Body of pancreas (tissue), 4 donors: ENCODE results near the gene CHD6. TPM values are rescaled to one million over a fixed set of nuclear protein-coding genes. Genes with fewer than 3 reads are reported as not detected.

Experiments used
- ATAC-seq: fragments of 150-250 bp; one replicate; pipeline ENCODE4 v1.9.1; 2016
- DNase-seq, 4 donors: peaks; one replicate each; pipeline ENCODE4 v3.0.0-alpha.2; 2019
- H3K27ac ChIP-seq, 4 donors: fragments of 200-600 bp; sonication (generic); 1 replicate in 3 of 4; 2 replicates in 1 of 4; pipeline versions ENCODE4 v1.5.1 to v1.6.1; 2016 to 2019; ENCODE audit warnings: mild to moderate bottlenecking in 1 of 4, mixed read lengths in 1 of 4, moderate library complexity in 1 of 4
- H3K27me3 ChIP-seq, 2 donors: fragments of 200-600 bp; sonication (generic); one replicate each; pipeline ENCODE4 v1.6.0; 2016; ENCODE audit warnings: mild to moderate bottlenecking in 1 of 2
- H3K36me3 ChIP-seq, 2 donors: fragments of 200-600 bp; sonication (generic); replicated peaks in 1 of 2; 2 replicates each; pipeline ENCODE4 v1.5.1; 2016; ENCODE audit warnings: low read depth in 2 of 2; ENCODE audit not compliant: insufficient read depth in 1 of 2
- H3K4me1 ChIP-seq: fragments of 200-600 bp; sonication (generic); one replicate; pipeline ENCODE4 v1.6.0; 2016
- H3K4me3 ChIP-seq, 2 donors: fragments of 200-600 bp; sonication (generic); 1 replicate in 1 of 2; 2 replicates in 1 of 2; pipeline ENCODE4 v1.5.1; 2016 to 2019
- H3K9me3 ChIP-seq, 3 donors: fragments of 200-600 bp; sonication (generic); 1 replicate in 2 of 3; 2 replicates in 1 of 3; pipeline ENCODE4 v1.5.1; 2016
- CTCF ChIP-seq, 7 experiments: fragments of 450-650 bp in 4 of 7; fragments of 200-600 bp in 3 of 7; sonication (generic) in 3 of 7; IDR thresholded peaks; one replicate each; pipeline ENCODE4 v1.5.1; 2016 to 2019; ENCODE audit warnings: antibody characterized with exemption in 7 of 7
- POLR2A ChIP-seq, 3 donors: fragments of 450-650 bp; IDR thresholded peaks; one replicate each; pipeline ENCODE4 v1.6.1; 2016; ENCODE audit warnings: antibody characterized with exemption in 3 of 3, mild to moderate bottlenecking in 2 of 3
- WGBS, 2 donors: methylation state at CpG; one replicate each; pipeline ENCODE4 v1.1.5; 2017; 5-methylcytosine and 5-hydroxymethylcytosine counted together
- intact Hi-C: fragments of 100-400 bp; cut with DNase I; formaldehyde crosslinking; loops from one replicate; pipeline ENCODE4 v1.15.1; 2023
- total RNA-seq, 2 donors: library from RNA; depleted of rRNA; stranded (reverse); fragments of >200 nt; gene quantifications; one replicate each; pipeline ENCODE4 v1.1.0, GENCODE V29; 2016

The CHD6 gene
- total RNA-seq, 2 donors from 2014 or later, result 21.8 to 43.5 TPM

GRCh38 chr20:41422953-41423352 lies 195.2 kb downstream of the CHD6 start:
- Histone ChIP-seq H3K27me3 (no peaks in the 10 kb centered on the region), H3K4me3 (no peak overlapping the region), H3K36me3 (peaks cover 0 to 7% of the 10 kb centered on the region in 2 donors), H3K9me3 (no peaks in the 10 kb centered on the region), H3K27ac (no peak overlapping the region), H3K4me1 (no peaks in the 10 kb centered on the region)
- TF ChIP-seq CTCF (IDR thresholded peaks at IDR 0.05) (no peak), POLR2A (IDR thresholded peaks at IDR 0.05) (no peak)
- DNase-seq, result no peak
- intact Hi-C loops, result no loop called here
- WGBS, 2 donors, result 86% methylated on average over 2 of the region's 2 CpGs
- ATAC-seq, result no peak

DNA sequence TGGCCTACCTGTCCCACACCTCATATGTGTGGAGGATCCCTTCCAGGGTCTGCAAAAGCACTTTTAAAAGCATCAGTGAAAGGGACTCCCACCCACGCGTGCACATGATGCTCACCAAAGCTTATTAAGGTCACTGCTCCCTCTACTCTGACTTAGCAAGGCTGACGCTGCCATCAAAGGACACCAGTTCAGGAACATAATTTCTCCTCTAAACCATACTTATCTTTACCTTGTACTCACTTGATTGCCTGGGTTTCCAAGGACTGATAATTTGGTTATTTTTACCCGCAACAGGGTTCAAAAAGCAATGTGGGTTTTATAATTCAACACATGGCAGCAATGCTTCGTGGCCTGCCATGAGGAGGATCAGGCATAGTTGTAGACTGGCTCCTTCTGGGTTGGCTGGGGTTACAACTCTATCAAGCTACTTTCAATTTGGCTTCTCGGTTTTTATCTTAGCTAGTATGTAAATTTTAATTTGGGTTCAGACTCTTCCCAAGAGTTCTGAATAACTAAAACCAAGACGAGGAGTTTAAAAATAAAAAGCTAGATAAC lies 199.4 kb downstream of the CHD6 start:
- Histone ChIP-seq H3K27me3 (no peaks in the 10 kb centered on the region), H3K4me3 (no peak overlapping the region), H3K27ac (no peak overlapping the region), H3K4me1 (no peaks in the 10 kb centered on the region), H3K9me3 (no peaks in the 10 kb centered on the region), H3K36me3 (peaks cover 0 to 31% of the 10 kb centered on the region in 2 donors)
- intact Hi-C loops, result no loop called here
- DNase-seq, result no peak
- no peak for ATAC-seq
- 90% methylated on average over 7 of the region's 7 CpGs for WGBS, 2 donors
- TF ChIP-seq POLR2A (IDR thresholded peaks at IDR 0.05), result no peak
- TF ChIP-seq CTCF (IDR thresholded peaks at IDR 0.05), result no peak

- Histone ChIP-seq H3K4me3 (no peak overlapping the region), H3K9me3 (no peaks in the 10 kb centered on the region), H3K36me3 (peaks cover 0 to 37% of the 10 kb centered on the region in 2 donors), H3K4me1 (no peaks in the 10 kb centered on the region), H3K27ac (no peak overlapping the region), H3K27me3 (no peaks in the 10 kb centered on the region)
- intact Hi-C loops, result no loop called here
- DNase-seq (no peak), ATAC-seq (no peak)
- 81 to 91% methylated on average over 5 of the region's 5 CpGs for WGBS, 2 donors
- no peak for TF ChIP-seq CTCF (IDR thresholded peaks at IDR 0.05)
- no peak for TF ChIP-seq POLR2A (IDR thresholded peaks at IDR 0.05)
Observed at GRCh38 chr20:41418031-41418430, 200.1 kb downstream of the CHD6 start.

DNA sequence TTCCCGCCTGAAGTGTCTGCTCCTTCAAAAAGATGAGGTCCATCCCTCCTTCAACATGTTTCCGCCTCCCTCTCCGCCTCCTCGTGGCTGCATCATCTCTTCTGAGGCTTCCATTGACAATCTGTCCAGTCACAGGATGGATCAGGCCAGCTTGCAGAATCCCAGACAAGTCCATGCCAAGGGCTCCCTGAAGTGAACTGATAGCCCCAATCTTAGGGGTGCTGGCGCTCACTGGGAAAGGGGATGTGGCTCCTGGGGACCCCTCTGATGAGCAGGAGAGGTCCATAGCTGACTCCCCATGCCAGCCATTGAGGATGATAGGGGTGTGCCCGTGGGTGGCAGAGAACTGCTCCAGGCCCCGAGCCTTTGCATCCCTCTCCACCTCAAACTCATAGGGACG lies 203.0 kb downstream of the CHD6 start:
- no peak for TF ChIP-seq CTCF (IDR thresholded peaks at IDR 0.05)
- no peak for TF ChIP-seq POLR2A (IDR thresholded peaks at IDR 0.05)
- Histone ChIP-seq H3K9me3 (no peaks in the 10 kb centered on the region), H3K4me1 (no peaks in the 10 kb centered on the region), H3K27me3 (no peaks in the 10 kb centered on the region), H3K27ac (no peak overlapping the region), H3K4me3 (no peak overlapping the region), H3K36me3 (peaks cover 0 to 46% of the 10 kb centered on the region in 2 donors)
- DNase-seq, result no peak
- intact Hi-C loops, result no loop called here
- 92 to 95% methylated on average over 6 to 8 of the region's 8 CpGs for WGBS, 2 donors
- no peak for ATAC-seq

GRCh38 chr20:41413169-41413568 lies 205.0 kb downstream of the CHD6 start:
- TF ChIP-seq CTCF (IDR thresholded peaks at IDR 0.05) (no peak), POLR2A (IDR thresholded peaks at IDR 0.05) (no peak)
- H3K4me3 ChIP-seq, result no peak overlapping the region
- intact Hi-C loops, result no loop called here
- peaks cover 0 to 54% of the 10 kb centered on the region in 2 donors for H3K36me3 ChIP-seq
- WGBS, 2 donors, result 80 to 85% methylated on average over 3 to 5 of the region's 5 CpGs
- ATAC-seq (no peak), DNase-seq (no peak)
- no peaks in the 10 kb centered on the region for H3K27me3 ChIP-seq
- no peaks in the 10 kb centered on the region for H3K9me3 ChIP-seq
- no peak overlapping the region for H3K27ac ChIP-seq
- no peaks in the 10 kb centered on the region for H3K4me1 ChIP-seq
